GM12873 (cell line): Measurements from ENCODE around the gene AGPAT4.

Experiments used
- CTCF ChIP-seq: IDR thresholded peaks from 2 replicates; pipeline ENCODE4 v1.5.1; 2012; ENCODE audit warnings: low read depth, mild to moderate bottlenecking, moderate library complexity, low read length, control low read depth; ENCODE audit not compliant: insufficient read depth; ENCODE audit errors: missing control alignments

AGPAT4 gene

GRCh38 chr6:161215193-161215592 is 58.7 kb downstream of the AGPAT4 start:
- TF ChIP-seq CTCF: no peak

GRCh38 chr6:161214722-161215121 is 59.1 kb downstream of the AGPAT4 start:
- TF ChIP-seq CTCF: no peak

GRCh38 chr6:161212902-161213301 is 61.0 kb downstream of the AGPAT4 start:
- no peak for TF ChIP-seq CTCF

GRCh38 chr6:161211380-161212035 is 62.4 kb downstream of the AGPAT4 start:
- TF ChIP-seq CTCF: no peak

GRCh38 chr6:161210857-161211256 is 63.0 kb downstream of the AGPAT4 start:
- no peak for TF ChIP-seq CTCF

GRCh38 chr6:161207200-161207599 is 66.7 kb downstream of the AGPAT4 start:
- no peak for TF ChIP-seq CTCF

GRCh38 chr6:161204866-161205557 is 68.8 kb downstream of the AGPAT4 start:
- TF ChIP-seq CTCF: no peak
